NCI-H345 (cell line): ENCODE measurements around the gene SKA3.
"Not testable (repeated sequence)": the region's sequence is repeated elsewhere in the genome, so short reads cannot be mapped to it uniquely, and the experiment has no call there.

Experiments
- DNase-seq: peaks from one replicate; lab custom pipeline; 2025; lab: John Stamatoyannopoulos, UW

SKA3 gene

GRCh38 chr13:21176215-21176981, at the start of gene SKA3, which contains the start of gene MRPL57:
Gene SKA3, minus strand, starts transcription at chr13:21176552. Its CDS starts 75 bp downstream, at chr13:21176477.
Gene MRPL57, plus strand, starts transcription at chr13:21176658. Its CDS starts 259 bp downstream, at chr13:21176917.
- peak; percentile 90 for DNase-seq

- no peak for DNase-seq
Measured at GRCh38 chr13:21225082-21225481, 48.7 kb upstream of the SKA3 start.

- no peak for DNase-seq
Measured at GRCh38 chr13:21221268-21221667, 44.9 kb upstream of the SKA3 start.

GRCh38 chr13:21219716-21220115, 43.4 kb upstream of the SKA3 start:
- not testable (repeated sequence) for DNase-seq

- no peak for DNase-seq
Measured at GRCh38 chr13:21219036-21219381, 42.7 kb upstream of the SKA3 start.

DNA sequence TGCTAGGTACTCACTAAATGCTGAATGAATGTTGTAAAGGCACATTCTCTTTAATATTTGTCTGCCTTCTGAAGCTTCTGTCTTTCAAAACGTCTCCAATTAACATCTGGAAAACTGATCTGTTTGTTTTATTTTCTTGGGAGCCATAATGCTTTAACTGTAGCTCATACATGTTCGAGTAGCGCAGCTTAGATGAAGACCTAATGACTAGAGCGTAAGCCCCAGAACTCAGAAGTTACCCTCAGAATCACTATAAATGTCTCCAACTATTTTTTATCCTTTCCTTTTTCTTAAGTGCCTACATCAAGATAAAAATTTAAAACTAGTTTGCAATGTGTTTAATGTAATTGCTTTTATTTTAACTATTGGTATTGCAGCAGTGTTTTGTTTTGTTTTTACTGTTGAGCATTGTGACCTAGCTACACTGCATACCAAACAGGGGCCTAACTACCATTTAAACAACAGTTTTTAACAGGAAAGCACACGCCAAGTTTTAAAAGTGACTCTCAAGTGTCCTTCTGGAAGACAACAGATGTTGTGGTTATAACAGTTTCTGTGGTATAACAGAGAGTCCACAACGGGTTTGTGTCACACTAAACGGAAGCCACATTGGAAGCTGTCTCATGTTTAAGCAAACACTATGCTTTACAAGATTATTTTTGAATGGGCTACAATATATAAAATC, 42.1 kb upstream of the SKA3 start:
- DNase-seq, result no peak

DNA sequence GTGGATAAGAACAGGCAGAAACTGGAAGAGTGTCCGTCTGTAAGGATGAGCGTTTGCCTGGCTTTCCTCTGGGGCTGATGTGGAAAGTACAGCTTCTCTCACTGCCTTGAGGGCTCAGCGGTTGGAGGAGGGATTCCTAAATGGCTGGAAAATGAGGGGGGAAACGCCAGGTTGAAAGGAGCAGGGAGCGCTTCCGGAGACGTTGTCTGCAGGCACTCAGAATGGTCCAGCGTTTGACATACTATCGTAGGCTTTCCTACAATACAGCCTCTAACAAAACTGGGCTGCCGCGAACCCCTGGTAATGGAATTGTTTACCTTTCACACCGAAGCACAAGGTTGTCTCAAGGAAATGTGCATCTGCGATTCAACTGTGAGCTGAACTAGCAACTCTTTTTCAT, 40.0 kb upstream of the SKA3 start:
- no peak for DNase-seq

DNA sequence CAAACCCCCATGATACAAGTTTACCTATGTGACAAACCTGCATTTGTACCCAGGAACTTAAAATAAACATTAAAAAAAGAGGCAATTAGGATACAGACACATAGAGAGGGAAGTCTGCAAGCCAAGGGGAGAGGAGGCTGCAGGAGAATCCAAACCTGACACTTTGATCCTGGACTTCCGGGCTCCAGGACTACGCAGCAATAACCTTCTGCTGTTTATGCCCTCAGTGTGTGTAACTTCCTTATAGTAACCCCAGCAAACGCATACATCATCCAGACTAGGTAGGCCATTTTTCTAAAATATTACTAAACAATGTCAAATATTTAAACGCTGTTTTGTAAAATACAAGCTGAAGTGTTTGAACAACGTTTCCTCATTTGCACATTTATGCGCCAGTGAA, 39.1 kb upstream of the SKA3 start:
- DNase-seq, result not testable (repeated sequence)

GRCh38 chr13:21212138-21212775, 35.9 kb upstream of the SKA3 start:
- DNase-seq, result no peak

- DNase-seq, result no peak
Measured at GRCh38 chr13:21208652-21209154, 32.4 kb upstream of the SKA3 start.

DNA sequence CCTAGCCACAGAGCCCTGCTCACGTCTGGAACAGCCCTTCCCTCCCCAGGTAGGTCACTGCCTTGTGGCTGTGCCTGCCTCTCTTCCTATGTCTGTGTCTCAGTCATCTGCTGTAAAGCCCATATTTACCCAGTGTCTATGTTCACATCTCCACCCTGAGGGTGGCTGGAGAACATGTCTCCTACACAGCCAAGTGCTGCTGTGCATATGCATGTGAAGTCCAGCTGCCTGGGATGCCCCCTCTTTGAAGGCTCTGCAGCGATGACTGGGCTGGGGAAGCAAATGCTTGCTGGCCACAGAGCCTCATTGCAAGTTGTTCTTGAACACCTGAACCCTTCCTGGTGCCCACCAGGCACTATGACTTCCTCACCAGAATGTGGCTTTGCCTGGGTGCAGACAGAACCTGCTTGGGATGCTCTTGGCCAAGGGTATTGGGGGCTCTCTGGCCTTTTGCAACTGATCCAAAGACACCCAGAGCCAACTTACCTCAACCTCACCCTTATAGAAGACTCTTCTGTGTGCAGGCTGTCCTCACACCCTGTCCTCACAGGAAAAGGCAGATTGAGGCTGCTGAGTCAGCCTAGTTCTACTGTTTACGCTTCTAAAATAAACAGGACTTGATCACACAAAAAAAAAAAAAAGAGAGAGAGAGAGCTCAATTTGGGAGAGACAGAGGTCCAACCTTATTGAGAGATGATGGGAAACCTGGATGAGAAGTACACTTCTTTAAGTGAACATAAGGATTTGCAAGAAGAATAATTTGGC, 26.6 kb upstream of the SKA3 start:
- DNase-seq, result no peak

GRCh38 chr13:21201456-21202190, 25.3 kb upstream of the SKA3 start:
- DNase-seq, result not testable (repeated sequence)

- DNase-seq, result peak; percentile 64
Measured at GRCh38 chr13:21198391-21198790, 22.0 kb upstream of the SKA3 start.

GRCh38 chr13:21197606-21198225, 21.4 kb upstream of the SKA3 start:
- not testable (repeated sequence) for DNase-seq

DNA sequence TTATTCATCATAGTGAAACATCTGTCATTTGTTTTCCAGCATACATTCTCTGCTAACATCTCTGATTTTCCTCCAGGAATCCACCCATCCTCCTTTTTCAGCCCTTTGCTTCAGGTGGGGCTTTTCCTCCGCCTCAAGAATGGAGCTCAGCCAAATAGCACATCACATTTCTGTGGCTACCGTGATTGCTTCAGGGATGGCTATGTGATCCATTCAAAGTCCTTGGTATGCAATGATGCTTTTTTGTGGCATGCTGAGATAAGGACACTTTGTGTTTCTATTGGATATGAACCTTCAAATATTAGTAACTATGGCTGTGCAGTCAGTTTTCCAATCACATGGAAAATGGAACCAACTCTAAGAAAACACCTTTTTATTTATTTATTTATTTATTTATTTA, 18.4 kb upstream of the SKA3 start:
- DNase-seq, result not testable (repeated sequence)

- DNase-seq, result not testable (repeated sequence)
Measured at GRCh38 chr13:21186410-21186809, 10.1 kb upstream of the SKA3 start.

- no peak for DNase-seq
Measured at GRCh38 chr13:21181671-21182070, 5.3 kb upstream of the SKA3 start.

GRCh38 chr13:21176982-21177284, 581 bp upstream of the SKA3 start:
- no peak for DNase-seq

- no peak for DNase-seq
Measured at GRCh38 chr13:21175656-21176214, 617 bp downstream of the SKA3 start.

GRCh38 chr13:21173767-21174166, 2.6 kb downstream of the SKA3 start:
- not testable (repeated sequence) for DNase-seq

DNA sequence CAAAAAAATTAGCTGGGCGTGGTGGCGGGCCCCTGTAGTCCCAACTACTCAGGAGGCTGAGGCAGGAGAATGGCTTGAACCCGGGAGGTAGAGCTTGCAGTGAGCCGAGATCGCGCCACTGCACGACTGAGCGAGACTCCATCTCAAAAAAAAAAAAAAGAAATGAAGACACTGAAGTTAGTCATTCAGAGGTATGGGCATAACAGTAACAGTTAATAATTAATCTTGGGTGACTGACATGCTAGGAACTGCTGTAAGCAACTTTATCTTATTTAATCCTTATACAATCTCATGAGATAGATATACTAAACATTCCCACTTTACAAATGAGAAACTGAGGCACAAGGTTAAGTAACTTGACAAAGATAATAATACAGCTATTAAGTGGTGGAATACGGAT, 4.9 kb downstream of the SKA3 start:
- DNase-seq, result no peak
